Activated naive CD4-positive, alpha-beta T cell (primary cell): ENCODE data around the gene FSTL5.
"Not testable (repeated sequence)": the region's sequence is repeated elsewhere in the genome, so short reads cannot be mapped to it uniquely, and the experiment has no call there.

Experiments
- DNase-seq, 4 experiments: peaks; one replicate each; lab custom pipeline; 2025; lab: John Stamatoyannopoulos, UW

Gene FSTL5

DNA sequence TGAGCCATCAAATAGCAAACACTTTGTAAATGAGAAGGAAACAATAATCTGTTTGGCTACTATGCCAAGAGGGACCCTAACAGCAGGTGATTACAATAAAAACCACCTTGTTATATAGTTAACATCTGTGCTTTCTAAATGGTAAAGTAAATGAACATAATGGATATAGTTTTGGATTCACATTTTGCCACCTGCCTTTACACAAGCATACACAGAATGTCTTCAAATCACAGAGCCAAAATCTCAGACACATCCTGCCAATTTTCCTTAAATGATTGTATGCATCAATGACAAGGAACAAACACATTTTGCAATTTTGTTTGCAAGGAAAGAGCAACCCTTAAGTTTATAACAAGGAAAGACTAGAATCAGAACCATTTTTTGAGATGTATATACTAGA lies 334.2 kb downstream of the FSTL5 start:
- DNase-seq: no peak

DNA sequence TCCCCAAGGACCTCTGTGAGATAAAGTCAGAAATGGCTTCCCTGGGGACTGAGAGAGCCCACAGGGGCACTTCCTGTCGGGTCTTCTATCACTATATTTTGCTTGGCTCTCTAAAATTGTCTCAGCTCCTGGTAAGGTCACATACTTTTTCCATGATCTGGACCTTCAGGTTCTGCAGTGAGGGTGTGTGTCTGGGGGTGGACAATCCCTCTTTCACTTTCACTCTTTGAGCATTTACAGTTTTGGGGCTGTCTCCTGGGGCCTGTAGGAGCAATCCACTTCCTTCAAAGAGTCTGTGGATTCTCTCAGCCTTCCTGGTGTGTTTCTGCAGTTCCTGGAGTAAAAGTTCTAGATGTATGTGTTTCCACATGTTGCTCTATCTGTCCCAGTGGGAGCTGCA lies 335.7 kb downstream of the FSTL5 start:
- no peak for DNase-seq

- no peak for DNase-seq
Measured at GRCh38 chr4:161827013-161827412, 336.8 kb downstream of the FSTL5 start.

DNA sequence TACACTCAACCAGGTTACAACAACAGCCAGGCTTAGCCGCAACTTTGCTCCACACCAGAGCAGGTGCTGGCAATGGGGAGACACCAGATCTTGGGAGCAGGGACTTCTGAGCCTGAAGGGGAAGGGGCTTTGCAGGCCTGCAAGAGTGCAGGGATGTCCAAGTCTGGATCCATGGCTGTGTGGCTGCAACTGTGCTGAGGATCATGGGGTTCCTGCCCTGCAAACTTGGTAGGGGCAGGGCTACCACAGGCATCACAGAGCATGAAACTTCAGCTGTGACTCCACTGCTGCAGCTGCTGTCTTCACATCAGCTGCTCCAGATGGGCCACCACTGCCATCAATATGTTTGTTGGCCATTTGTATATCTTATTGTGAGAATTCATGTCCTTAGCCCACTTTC lies 340.4 kb downstream of the FSTL5 start:
- no peak for DNase-seq

DNA sequence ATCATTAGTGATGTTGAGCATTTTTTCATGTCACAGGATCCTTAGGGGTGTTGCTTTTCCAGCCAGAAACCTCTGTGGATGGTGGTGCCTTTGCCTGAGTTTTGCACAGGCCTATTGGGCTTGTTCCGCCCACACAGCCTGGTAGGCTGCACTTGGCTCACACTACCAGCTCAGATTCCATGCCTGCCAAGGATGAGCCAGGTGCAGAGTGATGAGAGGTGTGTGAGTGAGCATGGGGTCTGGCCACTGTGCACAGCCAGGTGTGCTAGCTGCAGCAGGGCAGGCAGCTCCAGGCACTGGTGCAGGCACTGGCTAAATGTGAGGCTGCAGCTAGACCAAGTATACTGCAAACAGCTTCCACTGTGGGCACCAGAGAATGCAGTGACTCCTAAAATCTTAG lies 341.6 kb downstream of the FSTL5 start:
- DNase-seq: no peak

- no peak for DNase-seq
Measured at GRCh38 chr4:161817914-161818313, 345.9 kb downstream of the FSTL5 start.

DNA sequence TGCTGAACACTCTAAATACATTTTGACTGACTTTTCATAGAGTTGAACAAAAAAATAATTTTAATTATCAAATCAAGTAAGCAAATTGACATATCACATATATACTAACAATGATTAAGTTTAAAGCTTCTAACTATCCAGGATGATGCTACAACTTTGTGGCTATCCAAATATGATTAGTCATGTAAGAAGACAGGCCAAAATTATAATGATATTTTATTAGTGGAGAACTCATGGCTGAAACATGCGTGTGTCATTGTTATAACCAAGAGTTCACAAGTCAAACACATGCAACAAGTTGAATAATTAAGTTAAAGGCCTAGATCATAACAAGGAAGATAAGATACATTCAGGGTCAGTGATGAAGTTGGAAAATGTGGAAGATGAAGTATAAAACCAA lies 346.8 kb downstream of the FSTL5 start:
- no peak for DNase-seq

- no peak for DNase-seq
Measured at GRCh38 chr4:161815841-161816240, 348.0 kb downstream of the FSTL5 start.

GRCh38 chr4:161813889-161814288 lies 349.9 kb downstream of the FSTL5 start:
- no peak for DNase-seq

DNA sequence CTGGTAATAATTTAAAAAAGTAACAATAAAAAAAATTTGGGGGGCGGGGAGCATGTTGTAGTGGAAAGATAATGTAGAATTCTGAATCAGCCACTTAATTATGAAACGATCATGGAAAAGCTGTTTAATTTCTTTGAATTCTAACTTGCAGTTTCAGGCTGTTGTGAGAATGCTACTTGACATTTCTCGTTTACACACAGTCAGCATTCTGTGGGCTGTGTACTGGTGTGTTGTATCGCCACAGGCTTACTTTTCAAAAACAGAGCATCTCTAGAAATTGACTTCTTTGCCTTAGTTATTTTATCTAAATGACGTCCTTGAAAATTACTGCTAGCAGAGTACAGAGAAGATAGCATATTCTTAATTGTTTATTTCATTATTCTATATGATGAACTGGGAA lies 350.4 kb downstream of the FSTL5 start:
- no peak for DNase-seq

- DNase-seq: no peak
Measured at GRCh38 chr4:161803171-161803570, 360.6 kb downstream of the FSTL5 start.

GRCh38 chr4:161799710-161800109 lies 364.1 kb downstream of the FSTL5 start:
- no peak for DNase-seq

DNA sequence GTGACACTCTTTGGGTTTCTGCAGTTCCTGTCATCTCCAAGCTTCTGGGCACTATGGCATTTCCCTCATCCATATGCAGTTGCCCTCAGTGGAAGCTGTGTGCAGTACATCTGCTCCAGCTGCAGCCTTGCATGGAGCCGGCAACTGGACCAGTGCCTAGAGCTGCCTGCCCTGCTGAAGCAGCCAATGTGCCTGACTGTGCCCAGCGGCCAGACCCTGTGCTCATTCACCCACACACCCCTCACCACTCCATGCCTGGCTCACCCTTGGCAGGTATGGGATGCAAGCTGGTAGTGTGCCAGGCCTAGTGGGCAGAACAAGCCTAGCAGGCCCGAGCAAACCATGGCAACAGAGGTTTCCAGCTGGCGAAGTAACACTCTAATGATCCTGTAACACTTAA lies 370.8 kb downstream of the FSTL5 start:
- no peak for DNase-seq

DNA sequence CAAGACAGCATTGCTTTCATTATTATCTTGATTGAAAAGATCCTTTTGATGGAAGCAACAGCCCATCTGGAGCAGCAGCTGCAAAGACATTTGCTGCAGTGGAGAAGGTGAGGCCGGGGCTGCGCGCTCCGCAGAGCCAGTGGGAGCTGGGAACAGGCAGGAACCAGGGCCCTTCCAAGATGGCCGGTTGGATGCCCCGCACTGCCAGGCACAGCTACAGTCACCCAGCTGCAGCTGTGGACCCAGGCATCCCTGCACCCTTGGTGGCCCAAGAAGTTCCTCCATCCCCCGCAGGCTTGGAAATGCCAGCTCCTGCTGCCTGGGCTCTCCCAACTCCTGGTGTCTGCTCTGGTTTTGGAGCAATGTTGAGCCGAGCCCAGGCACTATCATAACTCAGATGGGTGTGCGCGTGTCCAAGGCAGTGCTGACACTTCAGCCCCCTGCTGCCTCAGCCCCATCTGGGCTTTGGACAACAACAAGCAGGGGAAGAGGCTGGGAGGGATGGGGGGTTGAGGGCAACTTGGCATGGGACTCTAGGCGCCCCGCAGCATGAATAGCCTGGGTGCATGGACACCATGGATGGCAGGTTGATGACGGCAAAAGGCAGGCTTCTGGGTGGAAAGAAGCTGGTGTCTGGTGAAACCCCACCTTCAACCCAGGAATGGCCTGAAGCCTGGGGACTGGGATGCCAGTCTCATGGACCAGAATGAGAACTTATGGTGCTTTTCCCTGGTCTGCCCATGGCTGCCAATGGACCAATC lies 371.8 kb downstream of the FSTL5 start:
- no peak for DNase-seq

DNA sequence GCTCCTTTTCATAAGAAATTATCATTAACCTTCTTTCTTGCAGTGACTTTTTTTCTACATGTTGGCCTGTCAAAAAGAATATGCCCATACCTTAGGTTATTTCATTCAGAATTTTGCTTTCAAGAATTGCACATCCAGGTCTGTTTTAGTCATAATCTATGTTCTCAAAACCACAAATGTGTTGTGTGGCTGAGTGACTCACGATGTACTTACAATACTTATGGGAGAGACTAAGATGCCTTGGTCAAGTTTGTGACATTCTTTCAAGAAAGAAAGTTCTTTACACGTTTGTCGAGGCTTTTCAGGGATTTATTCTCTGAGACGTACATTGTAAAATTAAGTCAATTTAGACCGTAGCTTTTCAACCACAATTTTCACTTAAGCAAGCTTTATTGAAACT lies 396.7 kb downstream of the FSTL5 start:
- no peak for DNase-seq

- no peak for DNase-seq
Measured at GRCh38 chr4:161762796-161763195, 401.0 kb downstream of the FSTL5 start.

DNA sequence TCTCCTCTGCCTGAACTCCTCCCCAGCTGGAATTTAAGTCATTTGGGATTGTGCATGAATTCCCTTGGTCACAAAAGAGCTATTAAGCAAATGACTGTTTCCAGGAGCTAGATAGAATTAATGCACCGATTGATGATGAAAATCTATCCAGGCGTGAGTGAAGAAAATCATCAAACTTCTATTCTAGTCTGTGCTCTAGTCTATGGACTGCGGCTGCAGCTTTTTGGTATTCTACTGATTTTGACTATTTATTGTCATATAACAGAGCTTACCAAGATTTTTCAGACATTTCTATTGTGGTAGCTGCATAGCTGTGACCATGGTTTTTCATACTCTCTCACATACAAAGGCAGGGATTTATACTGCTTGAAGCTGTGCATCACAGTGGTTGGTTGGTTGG lies 403.8 kb downstream of the FSTL5 start:
- DNase-seq: no peak

DNA sequence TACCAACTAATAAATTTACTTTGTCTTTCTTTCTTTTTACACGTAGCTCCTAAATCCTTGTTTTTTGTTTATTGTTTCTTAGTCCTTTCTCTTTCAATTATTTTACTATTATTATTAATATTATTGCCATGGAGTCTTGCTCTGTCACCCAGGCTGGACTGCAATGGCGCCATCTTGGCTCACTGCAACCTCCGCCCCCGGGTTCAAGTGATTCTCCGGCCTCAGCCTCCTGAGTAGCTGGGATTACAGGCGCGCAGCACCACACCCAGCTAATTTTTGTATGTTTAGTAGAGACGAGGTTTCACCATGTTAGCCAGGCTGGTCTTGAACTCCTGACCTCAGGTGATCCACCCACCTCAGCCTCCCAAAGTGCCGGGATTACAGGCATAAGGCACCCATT lies 405.4 kb downstream of the FSTL5 start:
- not testable (repeated sequence) for DNase-seq

GRCh38 chr4:161728929-161729328 lies 434.9 kb downstream of the FSTL5 start:
- no peak for DNase-seq

- DNase-seq: no peak
Measured at GRCh38 chr4:161721947-161722346, 441.9 kb downstream of the FSTL5 start.

DNA sequence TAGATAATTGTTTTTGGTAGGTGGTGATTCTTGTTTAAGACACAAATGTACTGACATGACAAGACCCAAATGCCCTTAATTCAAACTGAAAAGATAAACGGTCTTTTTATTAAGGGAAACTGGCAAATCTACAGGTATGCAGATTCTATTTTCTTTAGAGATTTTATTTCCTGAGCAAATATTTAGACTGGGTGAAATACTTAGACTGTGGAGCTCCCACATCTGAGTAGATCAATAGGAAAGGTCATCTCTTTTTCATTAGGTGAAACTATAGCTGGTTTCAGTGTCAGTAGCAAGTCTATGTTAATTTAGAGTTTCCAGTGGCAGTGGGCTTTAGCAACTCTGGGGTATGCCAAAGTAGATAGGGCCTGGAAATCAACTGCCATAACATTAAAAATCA lies 446.7 kb downstream of the FSTL5 start:
- no peak for DNase-seq

- DNase-seq: no peak
Measured at GRCh38 chr4:161714931-161715330, 448.9 kb downstream of the FSTL5 start.

DNA sequence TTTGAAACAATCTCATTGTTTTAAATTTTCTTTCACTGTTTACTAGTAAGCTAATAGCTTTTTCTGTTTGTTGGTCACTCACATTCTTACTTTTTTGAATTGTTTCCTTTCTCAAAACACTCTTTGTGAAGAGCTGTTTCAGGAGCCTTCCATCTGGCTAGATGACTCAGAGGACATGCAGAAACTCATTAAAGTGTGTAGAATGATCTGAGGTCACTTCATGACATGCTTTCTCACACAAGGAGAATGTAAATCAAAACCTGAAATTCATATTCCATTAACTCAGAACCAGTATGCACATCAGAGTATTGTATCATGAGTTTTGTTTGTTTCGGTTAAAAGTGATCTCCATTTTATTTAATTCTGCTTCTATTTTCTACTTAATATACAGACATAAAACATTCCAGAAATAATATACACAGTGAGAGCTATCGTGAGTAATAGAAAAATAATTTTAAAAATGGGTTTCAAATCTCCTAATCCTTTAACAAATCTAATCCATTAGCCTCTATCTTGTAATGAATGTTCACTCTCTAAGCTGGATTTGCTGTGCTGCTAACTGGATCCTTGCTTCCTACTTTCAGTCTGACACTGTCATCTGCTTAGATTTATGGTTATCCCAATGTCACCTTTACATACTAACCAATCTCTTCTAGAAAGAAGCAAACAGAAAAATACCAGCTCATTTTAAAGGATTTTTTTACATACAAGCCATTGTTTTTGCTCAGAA lies 449.6 kb downstream of the FSTL5 start:
- no peak for DNase-seq

GRCh38 chr4:161704653-161705052 lies 459.1 kb downstream of the FSTL5 start:
- DNase-seq: no peak
